ENCODE results near the gene SPATA2L. TPM values are rescaled to one million over a fixed set of nuclear protein-coding genes. Genes with fewer than 3 reads are reported as not detected.

SPATA2L gene
- total RNA-seq, 2 experiments from 2014 or later = 2.6 to 3.3 TPM

DNA sequence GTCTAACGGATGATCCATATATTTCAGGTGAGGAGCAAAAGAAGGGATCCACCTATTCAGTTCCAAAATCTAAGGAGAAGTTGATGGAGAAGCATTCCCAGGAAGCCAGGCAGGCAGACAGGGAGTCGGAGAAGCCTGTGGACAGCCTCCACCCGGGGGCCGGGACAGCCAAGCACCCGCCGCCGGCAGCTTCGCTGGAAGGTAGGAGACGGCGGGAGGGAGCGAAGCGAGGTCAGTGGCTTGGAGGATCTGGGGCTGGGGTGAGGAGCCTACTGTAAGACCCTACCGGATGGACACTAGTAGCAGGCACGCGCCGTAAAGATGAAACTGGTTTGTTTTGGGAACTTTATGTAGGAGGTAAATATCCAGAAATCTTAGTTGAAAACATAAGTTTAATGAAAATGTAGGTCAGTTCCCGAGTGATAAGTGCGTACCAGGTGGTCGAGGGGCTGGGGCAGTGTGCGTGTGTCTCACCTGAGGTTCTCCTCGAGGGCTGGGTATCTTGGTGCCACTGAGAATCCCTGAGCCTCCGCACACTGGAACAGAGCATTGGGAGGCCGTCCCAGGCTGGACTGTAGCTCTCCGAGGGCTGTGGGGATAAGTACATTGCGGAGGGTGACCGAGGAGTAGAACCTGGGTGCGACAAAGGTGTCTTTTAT is 43.2 kb downstream of the SPATA2L start:
- H3K27ac Mint-ChIP-seq = peak overlapping the region; percentile 80
- no peaks in the 10 kb centered on the region for H3K9me3 Mint-ChIP-seq
- peaks cover 22% of the 10 kb centered on the region for H3K36me3 Mint-ChIP-seq (ENCODE audit: low read depth)

GRCh38 chr16:89657442-89658220 is 43.9 kb downstream of the SPATA2L start, which contains the start of the genes CHMP1A and SPATA33:
Gene CHMP1A (minus strand): TSS chr16:89657708. CDS start chr16:89657588, 120 bp downstream.
Gene SPATA33 (plus strand): TSS chr16:89657836. CDS start chr16:89657912, 76 bp downstream.
- Mint-ChIP-seq H3K27me3 (no peaks in the 10 kb centered on the region), H3K4me1 (ENCODE audit: low read depth) (peaks cover 29% of the 10 kb centered on the region), H3K9me3 (no peaks in the 10 kb centered on the region), H3K36me3 (ENCODE audit: low read depth) (peaks cover 20% of the 10 kb centered on the region), H3K4me3 (peak within 1 kb of the TSS; percentile 81), H3K27ac (peak within 1 kb of the TSS; percentile 80)
- TF ChIP-seq, protein P1, sequence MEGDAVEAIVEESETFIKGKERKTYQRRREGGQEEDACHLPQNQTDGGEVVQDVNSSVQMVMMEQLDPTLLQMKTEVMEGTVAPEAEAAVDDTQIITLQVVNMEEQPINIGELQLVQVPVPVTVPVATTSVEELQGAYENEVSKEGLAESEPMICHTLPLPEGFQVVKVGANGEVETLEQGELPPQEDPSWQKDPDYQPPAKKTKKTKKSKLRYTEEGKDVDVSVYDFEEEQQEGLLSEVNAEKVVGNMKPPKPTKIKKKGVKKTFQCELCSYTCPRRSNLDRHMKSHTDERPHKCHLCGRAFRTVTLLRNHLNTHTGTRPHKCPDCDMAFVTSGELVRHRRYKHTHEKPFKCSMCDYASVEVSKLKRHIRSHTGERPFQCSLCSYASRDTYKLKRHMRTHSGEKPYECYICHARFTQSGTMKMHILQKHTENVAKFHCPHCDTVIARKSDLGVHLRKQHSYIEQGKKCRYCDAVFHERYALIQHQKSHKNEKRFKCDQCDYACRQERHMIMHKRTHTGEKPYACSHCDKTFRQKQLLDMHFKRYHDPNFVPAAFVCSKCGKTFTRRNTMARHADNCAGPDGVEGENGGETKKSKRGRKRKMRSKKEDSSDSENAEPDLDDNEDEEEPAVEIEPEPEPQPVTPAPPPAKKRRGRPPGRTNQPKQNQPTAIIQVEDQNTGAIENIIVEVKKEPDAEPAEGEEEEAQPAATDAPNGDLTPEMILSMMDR (IDR thresholded peaks at IDR 0.05) = no peak
- ChIA-PET CTCF (interaction anchor here (0.8 to 2.7 kb wide), 4 partner anchors 10 to 92 kb away, joined by 3 to 17 read pairs (median 6); no protein-coding TSS in a partner anchor), POLR2A (interaction anchor here (0.6 to 2.3 kb wide), 9 partner anchors 13 to 595 kb away, joined by 3 to 8 read pairs (median 4); no protein-coding TSS in a partner anchor)
- ATAC-seq (peak; percentile 93), DNase-seq (peak; percentile 92)
- intact Hi-C loops (cut with micrococcal nuclease) = no loop called here

More for the DNA sequence above, 43.2 kb downstream of the SPATA2L start:
- POLR2A ChIA-PET = interaction anchor here (1.3 to 2.3 kb wide), 5 partner anchors 12 to 58 kb away, joined by 4 to 8 read pairs (median 6); partner anchors contain the start of gene CDK10
- CTCF ChIA-PET = interaction anchor here (0.8 to 2.7 kb wide), 4 partner anchors 9 to 93 kb away, joined by 3 to 17 read pairs (median 6); no protein-coding TSS in a partner anchor
- TF ChIP-seq, protein P1 (IDR thresholded peaks at IDR 0.05) = no peak
- intact Hi-C loops (cut with micrococcal nuclease) = no loop called here
- Mint-ChIP-seq H3K27me3 (no peaks in the 10 kb centered on the region), H3K4me3 (peak overlapping the region; percentile 81), H3K4me1 (ENCODE audit: low read depth) (peaks cover 29% of the 10 kb centered on the region)
- no peak for ATAC-seq
- DNase-seq = peak; percentile 28

DNA sequence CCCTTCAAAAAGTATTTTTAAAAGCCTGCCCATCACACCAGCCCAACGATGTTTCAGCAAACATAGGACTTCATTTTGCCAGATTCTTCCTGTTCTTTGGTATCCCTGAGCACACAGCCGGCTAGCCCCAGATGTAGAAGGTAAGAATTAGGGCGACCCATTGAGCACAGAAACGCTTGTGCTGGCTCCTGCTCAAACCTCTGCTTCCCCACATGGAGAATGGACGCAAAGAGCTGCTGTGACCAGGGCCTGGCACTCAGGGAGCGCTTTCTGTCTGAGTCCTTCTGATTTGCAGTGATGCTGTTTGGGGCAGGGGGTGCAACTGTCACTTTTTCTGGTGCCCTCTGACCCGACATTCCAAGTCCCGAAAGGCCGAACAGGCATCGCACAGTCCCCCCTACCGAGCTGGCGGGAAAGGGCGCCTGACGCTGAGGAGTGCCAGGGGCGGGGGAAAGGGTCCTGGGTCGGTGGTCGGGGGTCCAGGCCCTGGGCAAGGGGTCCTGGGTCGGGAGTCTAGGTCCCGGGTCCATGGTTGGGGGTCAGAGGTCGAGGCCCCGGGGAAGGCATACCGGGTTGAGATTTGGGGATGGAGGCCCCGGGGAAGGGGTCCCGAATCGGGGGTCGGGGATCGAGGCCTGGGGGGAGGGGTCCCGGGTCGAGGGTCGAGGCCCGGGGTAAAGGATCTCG is 44.9 kb downstream of the SPATA2L start:
- TF ChIP-seq, protein P1 (IDR thresholded peaks at IDR 0.05) = no peak
- Mint-ChIP-seq H3K27me3 (no peaks in the 10 kb centered on the region), H3K4me3 (peak overlapping the region; percentile 81), H3K4me1 (ENCODE audit: low read depth) (peaks cover 29% of the 10 kb centered on the region), H3K36me3 (ENCODE audit: low read depth) (peaks cover 19% of the 10 kb centered on the region), H3K27ac (peak overlapping the region; percentile 79), H3K9me3 (no peaks in the 10 kb centered on the region)
- no peak for DNase-seq
- ATAC-seq = no peak
- ChIA-PET CTCF (interaction anchor here (0.6 to 2.7 kb wide), 3 partner anchors 43 to 91 kb away, joined by 3 to 17 read pairs (median 6); no protein-coding TSS in a partner anchor), POLR2A (interaction anchor here (0.6 to 1.7 kb wide), 6 partner anchors 39 to 594 kb away, joined by 3 to 6 read pairs (median 4); no protein-coding TSS in a partner anchor)
- intact Hi-C loops (cut with micrococcal nuclease) = no loop called here

DNA sequence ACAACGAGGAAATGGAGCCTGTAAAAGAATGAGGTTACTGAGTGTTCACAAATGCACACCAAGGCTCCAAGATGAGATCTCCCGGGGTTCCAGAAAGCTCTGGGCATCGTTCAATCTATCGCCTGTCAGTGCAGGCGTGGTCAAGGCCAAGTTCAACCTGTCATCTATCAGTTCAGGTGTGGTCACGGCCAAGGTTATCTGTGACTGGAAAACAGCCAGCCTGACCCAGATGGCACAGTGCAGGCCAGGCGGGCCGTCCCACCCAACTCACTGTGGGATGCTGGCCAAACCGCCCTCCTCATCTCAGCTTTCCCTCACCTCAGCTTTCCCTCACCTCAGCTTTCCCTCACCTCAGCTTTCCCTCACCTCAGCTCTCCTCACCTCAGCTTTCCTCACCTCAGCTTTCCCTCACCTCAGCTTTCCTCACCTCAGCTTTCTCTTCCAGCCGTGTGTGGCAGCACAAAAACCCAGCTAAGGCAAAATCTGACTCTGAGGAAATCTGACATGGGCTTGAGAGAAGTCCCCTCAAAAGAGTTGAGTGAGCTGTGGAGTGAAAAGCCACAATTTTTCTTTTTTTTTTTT is 46.4 kb downstream of the SPATA2L start:
- H3K36me3 Mint-ChIP-seq (ENCODE audit: low read depth) = peaks cover 9% of the 10 kb centered on the region
- H3K27ac Mint-ChIP-seq = peak overlapping the region; percentile 15
- no peaks in the 10 kb centered on the region for H3K9me3 Mint-ChIP-seq
- peaks cover 29% of the 10 kb centered on the region for H3K4me1 Mint-ChIP-seq (ENCODE audit: low read depth)
- H3K4me3 Mint-ChIP-seq = peak overlapping the region; percentile 18
- DNase-seq = no peak
- ChIA-PET CTCF (no interaction called here), POLR2A (no interaction called here)
- H3K27me3 Mint-ChIP-seq = no peaks in the 10 kb centered on the region
- ATAC-seq = no peak
- intact Hi-C loops (cut with micrococcal nuclease) = no loop called here
- TF ChIP-seq, protein P1 (IDR thresholded peaks at IDR 0.05) = no peak

Measured in activated CD8-positive, alpha-beta T cell treated with anti-CD3 and anti-CD28 coated beads for 36 hours (primary cell).